Aortic smooth muscle cell (primary cell): ENCODE results near the gene INCA1. TPM values are rescaled to one million over a fixed set of nuclear protein-coding genes. Genes with fewer than 3 reads are reported as not detected.

Experiments
- total RNA-seq: library from RNA; depleted of rRNA; stranded (reverse); fragments of >200 nt; gene quantifications from 2 replicates; pipeline ENCODE4 v1.2.3, GENCODE V29; 2014

INCA1 gene
- 0.13 and 0.25 TPM in 2 replicates for total RNA-seq

GRCh38 chr17:4997302-4998026 lies at the start of gene INCA1, which contains the start of gene KIF1C:
Gene INCA1 (minus strand): TSS chr17:4997522. CDS start chr17:4994437, 3,085 bp downstream.
Gene KIF1C (plus strand): TSS chr17:4997950. CDS start chr17:5000247, 2,297 bp downstream.

GRCh38 chr17:5035315-5035714 lies 38.0 kb upstream of the INCA1 start, which contains the start of gene SLC52A1:
Gene SLC52A1 (minus strand): TSS chr17:5035426. CDS start chr17:5034606, 820 bp downstream.

GRCh38 chr17:4986951-4987766 lies 10.2 kb downstream of the INCA1 start, which contains the start of gene CAMTA2:
Gene CAMTA2 (minus strand): TSS chr17:4987675. CDS start chr17:4986222, 1,453 bp downstream.

GRCh38 chr17:4967539-4968485 lies 29.5 kb downstream of the INCA1 start, which contains the start of gene SPAG7:
Gene SPAG7 (minus strand): TSS chr17:4967817. CDS start chr17:4967804, 13 bp downstream.

GRCh38 chr17:4950746-4951204 lies 46.5 kb downstream of the INCA1 start, which contains the start of gene ENO3:
Gene ENO3 (plus strand): TSS chr17:4951119. CDS start chr17:4951830, 711 bp downstream.

GRCh38 chr17:4948166-4948930 lies 49.0 kb downstream of the INCA1 start, which contains the start of gene PFN1:
Gene PFN1 (minus strand): TSS chr17:4948530. CDS start chr17:4948394, 136 bp downstream.

GRCh38 chr17:4939796-4940554 lies 57.3 kb downstream of the INCA1 start, which contains the start of the genes RNF167 and SLC25A11:
Gene RNF167 (plus strand): TSS chr17:4940268. CDS start chr17:4940910, 642 bp downstream.
Gene SLC25A11 (minus strand): TSS chr17:4940046. CDS start chr17:4939910, 136 bp downstream.

Other genes with a start within 250 kb of the INCA1 start
- not detected in 2 replicates for gene TM4SF5, start 225.6 kb downstream of the INCA1 start, total RNA-seq
- 0.62 and 0.92 TPM in 2 replicates for gene VMO1, start 211.2 kb downstream of the INCA1 start, total RNA-seq
- gene GLTPD2, start 208.6 kb downstream of the INCA1 start, total RNA-seq = not detected in 2 replicates
- gene PSMB6, start 201.4 kb downstream of the INCA1 start, total RNA-seq = 163 and 169 TPM in 2 replicates
- gene PLD2, start 190.4 kb downstream of the INCA1 start, total RNA-seq = 13.1 and 16.2 TPM in 2 replicates
- 20.1 and 29.6 TPM in 2 replicates for gene MINK1, start 164.2 kb downstream of the INCA1 start, total RNA-seq
- 1.9 and 2.9 TPM in 2 replicates for gene C17orf107, start 98.0 kb downstream of the INCA1 start, total RNA-seq
- 0.19 and 0.26 TPM in 2 replicates for gene CHRNE, start 94.4 kb downstream of the INCA1 start, total RNA-seq
- gene GP1BA, start 65.2 kb downstream of the INCA1 start, total RNA-seq = not detected in 2 replicates
- 59.3 and 64.7 TPM in 2 replicates for gene SLC25A11, start 57.5 kb downstream of the INCA1 start, total RNA-seq
- 17.6 and 19.8 TPM in 2 replicates for gene RNF167, start 57.3 kb downstream of the INCA1 start, total RNA-seq
- gene PFN1, start 49.0 kb downstream of the INCA1 start, total RNA-seq = 861 and 912 TPM in 2 replicates
- 4.5 and 6.5 TPM in 2 replicates for gene ENO3, start 46.4 kb downstream of the INCA1 start, total RNA-seq
- gene SPAG7, start 29.7 kb downstream of the INCA1 start, total RNA-seq = 70.6 and 79.0 TPM in 2 replicates
- 5.7 and 11.7 TPM in 2 replicates for gene CAMTA2, start 9.8 kb downstream of the INCA1 start, total RNA-seq
- 95.8 and 124 TPM in 2 replicates for gene KIF1C, start 428 bp upstream of the INCA1 start, total RNA-seq
- gene SLC52A1, start 37.9 kb upstream of the INCA1 start, total RNA-seq = not detected in 2 replicates
- gene ZFP3, start 80.9 kb upstream of the INCA1 start, total RNA-seq = 1.3 and 1.7 TPM in 2 replicates
- 4.5 and 4.6 TPM in 2 replicates for gene ZNF232, start 114.4 kb upstream of the INCA1 start, total RNA-seq
- gene USP6, start 118.5 kb upstream of the INCA1 start, total RNA-seq = not detected in 2 replicates
- gene ZNF594, start 194.3 kb upstream of the INCA1 start, total RNA-seq = 7.8 and 7.9 TPM in 2 replicates
- gene SCIMP, start 237.3 kb upstream of the INCA1 start, total RNA-seq = not detected in 2 replicates